HG03064 (cell line): ENCODE results near the gene SMIM41.

Experiments
- ATAC-seq: cut with Tn5 transposase; IDR thresholded peaks from one replicate; pipeline ENCODE4 v1.9.1; 2021; ENCODE audit warnings: low read depth; ENCODE audit not compliant: unreplicated experiment

Gene SMIM41

GRCh38 chr12:52144512-52145227 lies 65.2 kb downstream of the SMIM41 start:
- no peak for ATAC-seq

- no peak for ATAC-seq
Observed at GRCh38 chr12:52145228-52146088, 66.0 kb downstream of the SMIM41 start.

GRCh38 chr12:52146089-52146821 lies 66.8 kb downstream of the SMIM41 start:
- no peak for ATAC-seq

GRCh38 chr12:52146822-52147366 lies 67.4 kb downstream of the SMIM41 start:
- ATAC-seq, result no peak

GRCh38 chr12:52147367-52147963 lies 68.0 kb downstream of the SMIM41 start:
- ATAC-seq, result no peak

- no peak for ATAC-seq
Observed at GRCh38 chr12:52147964-52148463, 68.5 kb downstream of the SMIM41 start.

GRCh38 chr12:52148464-52149181 lies 69.1 kb downstream of the SMIM41 start:
- ATAC-seq, result no peak

- ATAC-seq, result no peak
Observed at GRCh38 chr12:52149182-52149641, 69.7 kb downstream of the SMIM41 start.

- ATAC-seq, result no peak
Observed at GRCh38 chr12:52149651-52150241, 70.2 kb downstream of the SMIM41 start.

GRCh38 chr12:52151153-52151836 lies 71.8 kb downstream of the SMIM41 start:
- no peak for ATAC-seq

- no peak for ATAC-seq
Observed at GRCh38 chr12:52151837-52152783, 72.6 kb downstream of the SMIM41 start.

GRCh38 chr12:52152905-52153317 lies 73.4 kb downstream of the SMIM41 start:
- ATAC-seq, result no peak

- ATAC-seq, result no peak
Observed at GRCh38 chr12:52155048-52155868, 75.8 kb downstream of the SMIM41 start.

- ATAC-seq, result no peak
Observed at GRCh38 chr12:52156311-52156710, 76.8 kb downstream of the SMIM41 start.

GRCh38 chr12:52156757-52157565 lies 77.5 kb downstream of the SMIM41 start:
- no peak for ATAC-seq
